Measurements from ENCODE around the gene GLYAT.

Gene GLYAT, protein sequence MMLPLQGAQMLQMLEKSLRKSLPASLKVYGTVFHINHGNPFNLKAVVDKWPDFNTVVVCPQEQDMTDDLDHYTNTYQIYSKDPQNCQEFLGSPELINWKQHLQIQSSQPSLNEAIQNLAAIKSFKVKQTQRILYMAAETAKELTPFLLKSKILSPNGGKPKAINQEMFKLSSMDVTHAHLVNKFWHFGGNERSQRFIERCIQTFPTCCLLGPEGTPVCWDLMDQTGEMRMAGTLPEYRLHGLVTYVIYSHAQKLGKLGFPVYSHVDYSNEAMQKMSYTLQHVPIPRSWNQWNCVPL

DNA sequence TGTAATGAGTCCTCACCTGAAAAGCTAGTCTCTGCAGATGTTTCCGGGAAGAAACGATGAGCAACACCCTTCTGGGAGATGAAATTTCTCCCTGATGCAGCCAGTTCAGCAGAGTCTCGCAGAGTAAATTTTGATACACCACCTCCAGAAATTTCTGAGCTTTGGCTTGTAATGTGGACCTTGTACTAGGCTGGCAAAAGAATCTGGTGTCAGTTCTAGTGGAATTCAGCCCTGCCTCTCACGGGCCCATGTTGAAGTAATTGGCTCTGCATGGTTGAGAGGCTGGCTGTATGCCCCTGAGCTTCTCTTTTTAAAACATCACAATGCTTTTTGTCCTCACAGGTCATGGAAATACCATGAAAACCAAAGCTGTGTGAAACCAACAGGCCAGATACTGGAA, at the start of gene GLYAT:
GLYAT (minus strand) TSS at position 125 of the 400 bp plus-strand sequence. CDS start 7,447 bp downstream, outside the sequence.
- no peak for DNase-seq (ENCODE audit: low spot score)

DNA sequence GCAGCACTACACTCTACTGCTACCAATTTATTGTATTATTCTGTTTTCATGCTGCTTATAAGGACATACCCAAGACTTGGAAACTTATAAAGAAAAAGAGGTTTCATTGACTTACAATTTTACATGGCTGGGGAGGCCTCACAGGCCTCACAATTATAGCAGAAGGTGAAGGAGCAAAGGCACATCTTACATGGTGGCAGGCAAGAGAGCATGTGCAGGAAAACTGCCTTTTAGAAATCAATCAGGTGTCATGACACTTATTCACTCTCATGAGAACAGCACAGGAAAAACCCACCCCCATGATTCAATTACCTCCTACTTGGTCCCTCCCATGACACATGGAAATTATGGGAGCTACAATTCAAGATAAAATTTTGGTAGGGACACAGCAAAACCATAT, 49.6 kb upstream of the GLYAT start:
- no peak for DNase-seq (ENCODE audit: low spot score)

DNA sequence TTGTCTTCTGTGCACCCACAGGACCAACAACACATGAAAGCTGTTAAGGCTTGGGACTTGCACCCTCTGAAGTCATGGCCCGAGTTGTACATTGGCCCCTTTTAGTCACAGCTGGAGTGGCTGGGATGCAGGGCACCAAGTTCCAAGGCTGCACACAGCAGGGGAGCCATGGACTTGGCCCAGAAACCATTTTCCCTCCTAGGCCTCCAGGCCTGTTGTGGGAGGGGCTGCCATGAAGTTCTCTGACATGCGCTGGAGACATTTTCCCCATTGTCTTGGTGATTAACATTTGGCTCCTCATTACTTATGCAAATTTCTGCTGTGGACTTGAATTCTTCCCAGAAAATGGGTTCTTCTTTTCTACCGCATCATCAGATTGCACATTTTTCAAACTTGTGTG, 48.8 kb upstream of the GLYAT start:
- no peak for DNase-seq (ENCODE audit: low spot score)

DNA sequence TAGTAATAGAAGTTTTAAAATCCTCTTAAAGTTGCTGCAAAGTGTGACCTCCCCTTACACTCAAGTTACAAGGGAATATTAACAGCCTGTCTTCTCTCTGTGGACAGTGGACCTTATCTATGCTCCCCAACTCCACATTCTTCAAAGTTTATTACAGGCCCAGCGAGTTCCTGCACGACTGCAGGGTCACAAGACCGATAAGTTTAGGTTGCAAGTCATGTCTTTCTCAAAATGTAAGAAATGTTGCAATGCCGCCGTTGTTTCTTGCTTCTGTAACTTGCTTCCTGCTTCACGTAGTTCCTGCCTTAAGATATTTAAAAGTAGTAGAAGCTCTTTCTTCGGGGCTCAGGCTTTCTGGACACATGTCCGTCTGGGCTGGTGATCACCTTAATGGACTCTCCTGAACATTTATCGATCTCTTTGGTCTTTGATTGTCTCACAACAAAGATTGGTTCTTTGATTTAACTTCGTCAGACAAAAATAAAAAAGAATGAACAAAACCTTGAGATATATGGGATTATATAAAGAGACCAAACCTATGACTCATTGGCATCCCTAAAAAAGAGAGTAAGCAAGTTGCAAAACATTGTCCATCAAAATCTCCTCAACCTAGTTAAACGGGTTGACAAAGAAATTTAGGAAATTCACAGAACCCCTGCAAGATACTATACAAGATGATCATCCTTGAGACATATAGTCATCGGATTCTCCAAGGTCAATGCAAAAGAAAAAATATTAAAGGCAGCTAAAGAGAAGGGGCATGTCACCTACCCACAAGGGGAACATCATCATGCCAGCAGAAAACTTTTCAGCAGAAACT, 45.4 kb upstream of the GLYAT start:
- DNase-seq (ENCODE audit: low spot score) = no peak

DNA sequence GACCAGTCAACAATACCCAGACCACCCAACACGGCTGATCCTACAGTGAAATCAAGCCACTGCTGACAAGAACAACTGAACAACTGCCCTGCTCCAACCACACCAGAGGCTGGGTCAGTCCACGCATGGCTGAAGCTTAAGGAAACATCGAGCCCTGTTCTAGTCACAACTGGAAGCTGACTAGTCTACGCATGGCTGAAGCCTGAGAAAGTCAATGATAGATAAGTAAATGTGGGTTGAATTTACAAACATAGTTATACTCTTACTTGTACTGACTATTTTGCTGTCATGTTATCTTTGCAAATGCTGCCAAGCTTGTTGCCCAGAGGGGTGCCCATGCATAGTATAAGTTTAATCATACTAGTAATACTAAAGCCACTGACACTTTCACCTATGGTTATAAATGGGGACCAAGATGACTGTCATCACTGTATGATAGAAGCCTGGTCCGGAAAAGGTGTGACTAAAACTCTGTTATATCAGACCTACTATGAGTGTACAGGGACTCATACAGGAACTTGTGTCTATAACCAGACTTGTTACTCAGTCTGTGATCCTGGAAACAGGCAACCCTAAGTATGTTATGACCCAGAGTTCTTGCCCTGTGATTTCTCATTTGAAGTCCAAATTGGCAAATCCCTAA, 43.4 kb upstream of the GLYAT start:
- DNase-seq (ENCODE audit: low spot score) = no peak

DNA sequence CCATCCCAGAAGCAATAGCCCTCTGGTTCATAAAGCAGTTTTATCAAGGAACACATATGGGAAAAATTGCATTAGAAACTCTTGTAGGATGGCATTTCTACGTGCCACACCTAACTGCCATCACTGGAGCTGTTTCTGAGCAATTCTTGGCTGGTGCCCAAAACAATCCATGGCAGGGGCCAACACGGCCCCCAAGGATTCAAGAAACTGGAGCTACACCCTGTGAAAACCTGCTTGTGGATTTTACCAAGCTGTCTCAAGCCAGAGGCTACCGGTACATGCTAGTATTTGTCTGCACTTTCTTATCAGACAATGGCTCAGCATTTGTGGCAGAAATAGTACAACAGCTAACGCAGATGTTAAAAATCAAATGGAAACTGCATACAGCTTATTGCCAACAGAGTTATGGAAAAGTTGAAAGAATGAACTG, 42.4 kb upstream of the GLYAT start:
- DNase-seq (ENCODE audit: low spot score) = no peak

DNA sequence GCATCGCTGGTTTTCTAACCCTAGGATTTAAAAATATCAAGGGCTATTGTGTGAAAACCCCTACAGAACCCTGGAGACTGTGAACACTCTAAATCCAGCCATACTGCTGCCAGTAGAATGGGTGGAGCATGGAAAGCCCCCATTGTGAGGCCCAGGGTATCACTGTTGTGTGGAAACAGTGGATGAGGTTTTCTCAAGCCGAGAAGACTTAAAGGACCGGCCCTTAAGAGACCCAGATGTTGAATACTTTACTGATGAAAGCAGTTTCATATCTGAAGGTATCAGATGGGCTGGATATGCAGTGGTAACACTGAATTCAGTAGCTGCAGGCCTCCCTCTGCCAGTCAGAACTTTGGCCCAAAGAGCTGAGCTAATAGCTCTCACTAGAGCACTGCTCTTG, 41.6 kb upstream of the GLYAT start:
- DNase-seq (ENCODE audit: low spot score) = no peak

DNA sequence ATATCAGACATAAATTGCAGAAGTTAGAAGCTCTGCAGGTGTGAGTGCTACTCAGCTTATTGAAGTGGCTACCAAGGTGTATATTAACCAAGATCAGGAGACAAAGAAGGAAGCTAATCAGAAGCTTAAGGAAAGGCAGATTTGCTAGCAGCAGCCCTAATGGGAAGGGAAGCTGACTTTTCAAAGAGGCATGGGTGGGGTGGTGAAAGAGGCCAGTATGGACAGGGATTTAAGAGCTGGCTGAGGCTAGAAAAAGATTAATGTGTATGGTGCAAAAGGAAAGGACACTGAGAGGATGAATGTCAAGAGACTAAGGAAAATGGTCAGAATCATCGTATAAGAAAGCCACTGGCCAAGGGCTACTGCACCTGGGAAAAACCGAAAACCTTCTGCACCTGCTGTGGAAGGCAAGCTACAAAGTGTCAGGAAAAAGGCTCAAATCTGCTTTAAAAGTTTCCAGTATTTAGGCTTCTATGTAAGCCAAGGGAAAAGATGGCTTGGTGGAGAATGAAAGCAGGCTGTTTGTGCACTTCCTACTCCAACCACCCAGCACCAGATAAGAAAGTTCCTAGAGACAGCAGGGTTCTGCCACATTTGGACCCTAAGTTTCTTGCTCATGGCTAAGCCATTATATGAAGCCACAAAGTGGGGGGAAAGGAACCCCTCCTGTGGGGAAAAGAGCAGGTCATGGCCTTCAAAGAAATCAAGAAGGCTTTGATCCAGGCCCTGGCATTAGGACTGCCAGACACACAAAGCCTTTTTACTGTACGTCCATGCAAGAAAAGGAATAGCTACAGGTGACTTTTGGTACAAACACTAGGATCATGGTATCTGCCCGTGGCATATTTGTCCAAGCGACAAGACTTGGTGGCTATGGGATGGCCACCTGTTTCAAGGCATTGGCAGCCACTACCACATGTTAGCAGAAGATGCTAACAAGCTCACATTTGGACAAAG, 40.9 kb upstream of the GLYAT start:
- no peak for DNase-seq (ENCODE audit: low spot score)

DNA sequence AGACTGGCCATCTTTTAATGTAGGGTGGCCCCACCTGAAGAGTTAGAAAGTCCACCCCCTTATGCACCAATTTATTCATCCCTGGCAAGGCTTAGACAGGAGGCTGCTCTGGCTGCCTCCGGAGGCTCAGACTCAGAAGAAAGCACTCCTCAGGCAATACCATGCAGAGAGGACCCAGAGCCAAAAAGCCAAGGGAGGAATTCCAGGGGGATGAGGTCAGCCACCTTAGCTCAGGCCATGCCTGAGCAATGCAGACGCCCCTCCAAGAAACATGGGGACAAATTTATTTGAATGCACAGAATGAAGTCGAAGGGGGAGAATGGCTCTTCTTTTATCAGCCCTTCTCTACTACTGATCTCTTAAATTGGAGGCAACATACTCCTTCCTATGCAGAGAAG, 39.7 kb upstream of the GLYAT start:
- DNase-seq (ENCODE audit: low spot score) = no peak

DNA sequence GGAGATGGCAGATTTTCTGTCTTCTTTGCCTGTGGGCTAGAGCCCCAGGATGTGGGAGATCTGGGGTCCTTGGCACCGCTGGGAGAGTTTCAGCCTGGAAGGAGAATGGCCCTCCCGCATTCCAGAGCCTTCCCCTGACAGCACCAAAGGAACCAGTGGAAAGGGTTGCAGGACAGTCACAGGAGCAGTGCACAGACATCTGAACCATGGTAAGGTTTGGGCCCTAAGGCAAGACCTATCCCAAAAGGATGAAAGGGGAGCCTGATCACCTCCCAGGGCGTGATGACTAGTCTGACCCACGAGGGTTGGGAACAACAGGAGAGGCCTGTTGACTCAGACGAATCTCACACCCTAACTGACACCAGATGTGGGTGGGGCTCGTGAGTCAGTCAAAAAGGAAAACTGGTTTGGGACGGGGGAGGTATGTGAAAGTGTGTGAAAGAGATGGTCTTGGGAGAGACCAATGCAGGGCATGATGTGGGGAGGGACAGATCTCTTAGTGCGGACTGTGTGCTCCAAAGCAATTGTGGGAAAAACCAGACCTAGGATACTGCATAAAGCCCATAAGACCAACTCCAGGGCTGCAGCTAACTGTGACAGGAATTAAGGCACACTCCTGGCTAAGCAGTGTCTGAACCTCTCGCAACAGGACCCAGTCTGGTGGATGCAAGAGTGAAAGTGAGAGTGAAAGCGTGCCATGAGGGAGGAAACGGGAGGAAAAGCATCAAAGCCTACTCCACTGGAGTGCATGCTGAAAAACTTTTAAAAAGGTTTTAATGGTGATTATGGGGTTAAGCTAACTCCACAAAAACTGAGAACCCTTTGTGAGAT, 39.1 kb upstream of the GLYAT start:
- DNase-seq (ENCODE audit: low spot score) = no peak

DNA sequence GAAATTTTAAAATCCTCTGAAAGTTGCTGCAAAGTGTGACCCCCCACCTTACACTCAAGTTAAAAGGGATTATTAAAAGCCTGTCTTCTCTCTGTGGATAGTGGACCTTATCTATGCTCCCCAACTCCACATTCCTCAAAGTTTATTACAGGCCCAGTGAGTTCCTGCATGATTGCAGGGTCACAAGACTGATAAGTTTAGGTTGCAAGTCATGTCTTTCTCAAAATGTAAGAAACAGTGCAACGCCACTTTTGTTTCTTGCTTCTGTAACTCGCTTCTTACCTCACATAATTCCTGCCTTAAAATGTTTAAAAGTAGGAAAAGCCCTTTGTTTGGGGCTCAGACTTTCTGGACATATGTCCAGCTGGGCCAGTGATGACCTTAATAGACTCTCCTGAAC, 38.4 kb upstream of the GLYAT start:
- no peak for DNase-seq (ENCODE audit: low spot score)

DNA sequence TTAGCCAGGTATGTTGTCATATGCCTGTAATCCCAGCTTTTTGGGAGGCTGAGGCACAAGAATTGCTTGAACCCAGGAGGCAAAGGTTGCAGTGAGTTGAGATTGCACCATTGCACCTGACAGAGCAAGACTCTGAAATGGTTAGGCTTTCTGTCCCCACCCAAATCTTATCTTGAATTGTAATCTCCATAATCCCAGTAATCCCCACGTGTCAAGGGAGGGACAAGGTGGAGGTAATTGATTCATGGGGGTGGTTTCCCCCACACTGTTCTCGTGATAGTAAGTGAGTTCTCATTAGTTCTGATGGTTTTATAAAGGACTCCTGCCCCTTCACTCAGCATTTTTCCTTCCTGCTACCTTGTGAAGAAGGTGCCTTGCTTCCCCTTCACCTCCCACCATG, 37.6 kb upstream of the GLYAT start:
- DNase-seq (ENCODE audit: low spot score) = no peak

DNA sequence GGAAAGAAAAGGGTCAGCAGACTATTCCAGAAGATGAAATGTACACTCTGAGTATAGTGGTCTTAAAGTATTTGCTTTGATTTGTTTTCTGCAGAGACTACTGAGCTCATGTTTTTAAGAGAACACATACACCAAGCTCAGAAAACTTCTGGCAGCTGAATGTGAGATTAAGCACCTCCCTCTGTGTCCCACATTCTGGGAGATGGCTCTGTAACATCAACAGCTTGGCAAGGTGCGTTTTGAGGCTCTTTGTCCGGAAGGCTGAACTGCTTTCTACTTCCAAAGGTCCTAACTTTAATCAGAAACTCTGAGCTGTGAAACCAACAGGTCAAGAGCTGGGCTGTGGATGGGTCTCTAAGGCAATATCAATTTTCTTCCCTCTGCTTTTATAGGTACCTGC, 36.4 kb upstream of the GLYAT start:
- no peak for DNase-seq (ENCODE audit: low spot score)

DNA sequence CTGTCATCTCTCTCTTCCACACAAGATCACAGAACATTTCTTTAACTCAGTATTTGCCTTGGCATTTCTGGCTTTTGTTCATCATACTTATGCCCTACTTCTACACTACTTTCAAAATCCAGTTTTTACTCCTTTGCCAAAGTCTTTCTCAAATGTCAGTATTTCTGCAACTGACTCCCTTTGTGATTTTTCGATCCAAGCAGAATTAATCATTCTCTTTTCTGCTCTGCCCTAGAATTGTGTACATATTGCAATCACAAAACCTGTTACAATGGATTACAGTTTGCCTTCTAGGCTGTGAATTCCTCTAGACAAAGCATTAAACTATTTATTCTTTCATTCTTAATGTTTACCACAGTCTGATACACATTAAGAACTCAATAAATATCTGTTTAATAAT, 33.3 kb upstream of the GLYAT start:
- no peak for DNase-seq (ENCODE audit: low spot score)

DNA sequence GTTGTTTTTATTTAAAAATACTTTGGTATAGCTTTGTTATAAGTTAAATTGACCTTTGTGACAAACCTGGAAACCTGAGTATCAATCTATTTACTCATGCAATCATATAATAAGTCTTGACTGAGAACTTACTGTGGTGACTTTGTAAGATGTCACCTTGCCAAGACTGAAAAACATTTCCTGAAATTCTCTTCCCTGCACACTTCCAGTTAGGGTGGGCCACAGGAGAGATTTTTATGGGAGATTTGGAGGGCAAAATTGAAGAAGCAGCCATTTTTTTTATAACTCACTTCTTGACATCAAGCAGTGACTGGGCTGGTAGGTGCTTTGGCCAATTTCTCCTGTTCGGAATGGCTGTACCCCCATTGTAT, 31.4 kb upstream of the GLYAT start:
- no peak for DNase-seq (ENCODE audit: low spot score)

DNA sequence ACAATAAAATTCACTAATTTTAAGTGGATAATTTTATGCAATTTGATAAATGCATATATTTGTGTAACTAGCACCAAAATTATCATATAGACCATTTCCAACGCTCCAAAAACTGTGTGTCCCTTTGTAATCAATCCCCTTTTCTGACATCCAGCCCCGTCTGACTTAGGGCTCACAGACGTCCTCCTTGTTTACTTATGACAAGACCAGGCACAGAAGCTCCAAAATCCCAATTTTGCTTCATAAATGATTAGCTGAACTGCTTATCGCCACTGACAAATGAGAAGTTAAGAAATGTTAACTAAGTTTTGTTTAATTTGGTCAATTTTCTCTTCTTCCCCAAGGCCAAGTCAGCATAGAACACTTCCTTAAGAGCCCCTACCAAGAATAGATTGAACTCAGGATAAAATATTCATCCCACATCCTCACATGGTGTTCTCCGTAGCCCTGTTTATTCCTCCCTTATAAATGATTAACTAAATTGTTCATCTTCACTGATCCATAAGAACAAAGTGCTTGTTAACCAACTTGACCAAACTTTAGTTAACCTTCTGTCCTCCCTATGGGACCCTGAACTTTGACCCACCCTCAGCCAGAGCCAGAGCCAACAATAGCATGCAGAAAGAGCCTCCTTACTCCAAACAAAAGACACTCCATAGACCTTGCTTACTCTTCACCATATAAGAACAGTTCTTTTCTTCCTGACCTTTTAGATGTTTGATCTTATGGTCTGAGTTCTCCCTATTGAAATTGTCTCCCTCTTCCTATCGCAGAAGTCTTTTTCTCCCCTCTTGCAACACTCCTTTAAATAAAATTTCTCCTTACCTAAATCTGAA, 30.8 kb upstream of the GLYAT start:
- no peak for DNase-seq (ENCODE audit: low spot score)

DNA sequence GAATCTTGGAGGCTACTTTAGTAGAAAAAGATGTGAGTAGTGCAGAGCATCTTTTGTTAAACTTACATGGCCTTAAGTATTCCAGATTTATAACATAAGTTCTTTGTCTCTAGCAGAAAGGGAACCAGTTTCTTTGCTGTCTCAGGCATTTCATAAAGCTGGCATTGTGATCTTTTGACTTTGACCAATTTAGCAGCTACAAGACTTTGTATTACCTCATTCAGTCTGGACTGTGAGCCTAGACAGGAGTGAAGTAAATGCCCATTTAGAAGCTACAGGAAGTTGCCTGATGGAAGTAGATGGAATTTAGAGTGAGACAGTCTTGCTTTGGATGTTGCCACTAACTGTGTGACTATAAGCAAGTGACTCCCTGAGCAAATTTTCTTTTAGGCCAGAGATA, 25.7 kb upstream of the GLYAT start:
- DNase-seq (ENCODE audit: low spot score) = no peak

DNA sequence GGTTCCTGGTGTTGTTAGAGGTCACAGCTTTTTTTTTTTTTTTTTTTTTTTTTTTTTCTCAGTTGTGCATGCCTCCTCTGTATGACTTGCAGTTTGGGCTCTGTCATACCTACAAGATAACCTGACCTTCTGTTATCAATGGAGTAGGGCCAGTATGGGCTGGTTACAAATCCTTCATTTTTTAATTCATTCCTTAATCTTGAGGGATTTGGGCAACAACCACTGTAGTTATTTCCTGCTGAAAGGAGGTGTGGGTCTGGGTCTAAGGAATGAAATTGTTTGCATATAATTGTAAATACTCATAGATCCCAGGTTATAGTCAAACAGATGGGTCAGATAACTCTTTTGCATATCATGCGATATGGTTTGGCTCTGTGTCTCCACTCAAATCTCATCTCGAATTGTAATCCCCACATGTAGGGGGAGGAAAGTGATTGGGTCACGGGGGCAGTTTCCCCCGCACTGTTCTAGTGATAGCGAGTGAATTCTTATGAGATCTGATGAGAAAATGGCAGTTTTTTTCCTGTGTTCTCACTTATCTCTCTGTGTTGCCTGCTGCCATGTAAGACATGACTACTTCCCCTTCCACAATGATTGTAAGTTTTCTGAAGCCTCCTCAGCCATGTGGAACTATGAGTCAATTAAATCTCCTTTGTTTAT, 14.1 kb upstream of the GLYAT start:
- DNase-seq (ENCODE audit: low spot score) = no peak

DNA sequence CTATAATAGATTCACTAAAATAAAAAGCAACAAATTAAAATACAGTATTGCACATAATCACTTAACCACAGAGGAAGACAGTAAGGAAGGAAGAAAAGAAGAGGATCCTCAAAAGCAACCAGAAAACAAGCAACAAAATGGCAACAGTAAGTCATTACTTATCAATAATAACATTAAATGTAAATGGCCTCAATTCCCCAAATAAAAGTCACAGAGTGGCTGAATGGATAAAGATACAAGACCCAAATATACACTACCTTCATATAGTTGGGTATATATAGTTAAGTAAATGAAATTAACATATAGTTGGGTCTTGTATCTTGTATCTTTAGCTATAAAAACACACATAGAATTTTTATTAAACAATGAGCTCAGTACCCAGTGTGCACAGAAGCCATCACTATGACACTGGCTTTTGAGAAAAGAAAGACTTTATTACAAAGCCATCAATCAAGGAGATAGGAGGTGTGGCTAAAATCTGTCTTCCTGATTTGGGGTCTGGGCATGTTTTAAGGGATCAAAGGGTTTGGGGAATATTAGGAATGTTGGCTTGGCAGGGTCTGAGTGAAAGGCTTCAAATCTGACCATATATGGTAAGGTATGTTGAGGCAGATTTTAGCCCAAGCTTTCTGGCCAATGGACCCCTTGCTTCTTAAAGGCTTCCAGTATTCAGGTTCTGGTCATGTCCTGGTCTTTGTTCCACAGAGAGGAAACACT, 13.4 kb upstream of the GLYAT start:
- DNase-seq (ENCODE audit: low spot score) = no peak

Data from kidney capillary endothelial cell (primary cell).